ENCODE data around the gene AGFG1.
A peak's percentile ranks its signal among the peaks of the same experiment; 100 is the strongest.

AGFG1 gene

GRCh38 chr2:227462462-227462951 lies 9.4 kb upstream of the AGFG1 start:
- peak; percentile 70 for DNase-seq

GRCh38 chr2:227462972-227463931 lies 8.7 kb upstream of the AGFG1 start:
- DNase-seq = peak; percentile 60

DNA sequence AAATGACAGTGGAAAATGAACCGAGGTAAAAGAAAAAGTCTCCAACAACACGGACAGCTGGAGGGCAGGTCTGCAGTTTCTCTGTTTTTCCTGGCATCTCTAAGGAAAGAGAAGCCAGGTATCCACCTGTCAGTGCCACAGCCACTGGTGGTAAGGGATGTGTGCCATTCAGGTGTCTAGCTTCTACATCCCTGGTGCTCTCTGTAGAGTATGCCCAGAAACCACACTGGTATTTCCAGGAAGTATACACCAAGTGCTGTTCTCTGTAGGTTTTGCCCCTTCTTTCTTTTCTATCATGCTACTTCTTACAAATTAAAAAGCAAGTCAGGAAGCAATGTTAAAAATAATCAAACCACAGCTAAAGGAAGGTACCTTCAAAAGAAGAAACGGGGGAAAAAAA lies 7.6 kb upstream of the AGFG1 start:
- peak; percentile 66 for DNase-seq

DNA sequence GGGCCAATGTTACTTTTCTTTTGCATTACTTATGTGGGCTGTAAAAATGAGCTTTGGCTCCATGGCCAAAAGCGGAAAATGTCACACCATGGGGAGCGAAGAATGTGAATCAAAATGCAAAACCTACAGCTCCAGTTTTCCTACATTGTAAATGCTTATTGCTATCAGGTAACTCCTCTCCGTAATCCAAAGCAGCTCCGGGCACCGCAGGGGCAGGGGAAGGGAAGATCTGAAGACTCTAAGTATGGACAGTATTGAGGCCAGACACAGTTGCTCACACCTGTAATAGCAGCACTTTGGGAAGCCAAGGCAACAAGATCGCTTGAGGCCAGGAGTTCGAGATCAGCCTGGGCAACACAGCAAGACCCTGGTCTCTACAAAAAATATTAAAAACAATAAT lies 7.1 kb upstream of the AGFG1 start:
- no peak for DNase-seq

- DNase-seq = no peak
These were observed 4.9 kb upstream of the AGFG1 start for GRCh38 chr2:227466887-227467600.

DNA sequence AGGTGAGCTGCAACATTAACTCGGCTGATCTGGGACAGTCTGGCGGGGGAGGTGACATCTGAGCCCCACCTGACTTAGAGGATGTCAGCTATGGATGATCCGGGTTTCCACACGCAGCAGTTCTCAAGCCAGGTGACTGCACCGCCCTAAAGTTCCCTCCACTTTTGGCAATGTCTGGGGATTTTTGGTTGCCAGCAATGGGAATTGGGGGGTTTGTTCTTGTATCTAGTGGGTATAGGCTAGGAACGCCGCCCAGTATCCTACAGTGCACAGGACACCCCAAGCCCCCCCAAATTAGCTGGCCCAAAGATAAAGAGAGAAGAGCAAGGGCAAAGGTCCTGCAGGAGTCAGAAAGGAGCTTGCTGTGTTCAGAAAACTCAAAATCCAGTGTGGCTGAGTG lies 544 bp upstream of the AGFG1 start:
- DNase-seq = no peak

DNA sequence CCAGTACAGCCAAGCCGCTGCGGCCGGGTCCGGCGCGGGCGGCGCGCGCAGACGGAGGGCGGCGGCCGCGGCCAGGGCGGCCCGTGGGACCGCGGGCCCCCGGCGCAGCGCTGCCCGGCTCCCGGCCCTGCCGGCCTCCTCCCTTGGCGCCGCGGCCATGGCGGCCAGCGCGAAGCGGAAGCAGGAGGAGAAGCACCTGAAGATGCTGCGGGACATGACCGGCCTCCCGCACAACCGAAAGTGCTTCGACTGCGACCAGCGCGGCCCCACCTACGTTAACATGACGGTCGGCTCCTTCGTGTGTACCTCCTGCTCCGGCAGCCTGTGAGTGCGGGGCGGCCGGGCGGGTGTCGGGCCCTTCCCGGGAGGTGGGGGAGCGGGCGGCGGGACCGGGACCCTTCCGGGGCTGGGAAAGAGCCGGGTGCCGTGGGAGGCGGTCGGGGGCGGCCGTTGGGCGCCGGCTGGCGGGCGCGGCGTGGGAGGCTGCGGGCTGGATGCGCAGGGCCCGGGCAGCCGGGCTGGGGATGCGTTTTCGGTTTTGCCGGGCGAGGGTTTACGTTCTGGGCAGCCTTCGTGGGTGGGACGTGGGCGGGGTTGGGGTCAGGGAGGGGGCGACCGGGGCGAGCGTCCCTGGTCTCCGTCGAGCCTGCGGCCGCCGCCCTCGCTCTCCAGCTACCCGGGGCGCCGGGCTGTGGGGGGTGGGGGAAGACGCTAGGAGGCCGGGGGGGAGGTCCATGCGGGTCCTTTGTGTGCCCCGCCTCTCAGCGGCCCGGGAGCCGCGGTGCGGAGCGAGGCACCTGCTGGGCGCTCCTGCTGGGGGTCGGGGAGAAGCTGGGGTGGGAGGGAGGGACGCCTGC lies 537 bp downstream of the AGFG1 start:
- peak; percentile 54 for DNase-seq

GRCh38 chr2:227473122-227473461 lies 1.1 kb downstream of the AGFG1 start:
- no peak for DNase-seq

DNA sequence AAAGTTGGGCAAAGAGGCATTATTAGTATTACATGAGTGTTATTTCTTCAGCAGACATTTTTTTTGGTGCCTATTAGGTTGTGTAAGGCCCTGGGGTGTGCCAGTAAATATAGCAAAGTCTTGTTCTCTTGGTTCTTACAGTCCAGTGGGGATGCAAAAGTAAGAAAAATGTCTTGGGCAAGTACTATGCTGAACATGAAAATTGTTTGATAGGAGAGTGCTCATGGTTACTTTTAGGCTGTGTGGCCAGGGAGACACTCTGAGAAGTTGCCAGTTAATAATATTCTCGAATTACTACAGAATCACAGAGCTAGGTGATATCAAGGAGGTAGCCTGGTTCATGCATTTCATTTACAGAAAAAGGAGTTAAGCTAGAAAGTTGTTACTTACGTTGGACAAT lies 1.9 kb downstream of the AGFG1 start:
- no peak for DNase-seq

GRCh38 chr2:227474410-227474809 lies 2.5 kb downstream of the AGFG1 start:
- no peak for DNase-seq

GRCh38 chr2:227477291-227477690 lies 5.3 kb downstream of the AGFG1 start:
- DNase-seq = no peak

GRCh38 chr2:227479865-227480475 lies 8.0 kb downstream of the AGFG1 start:
- no peak for DNase-seq

- DNase-seq = no peak
These were observed 8.6 kb downstream of the AGFG1 start for GRCh38 chr2:227480528-227480927.

GRCh38 chr2:227482638-227483340 lies 10.8 kb downstream of the AGFG1 start:
- DNase-seq = peak; percentile 33

GRCh38 chr2:227485429-227485828 lies 13.5 kb downstream of the AGFG1 start:
- DNase-seq = no peak

DNA sequence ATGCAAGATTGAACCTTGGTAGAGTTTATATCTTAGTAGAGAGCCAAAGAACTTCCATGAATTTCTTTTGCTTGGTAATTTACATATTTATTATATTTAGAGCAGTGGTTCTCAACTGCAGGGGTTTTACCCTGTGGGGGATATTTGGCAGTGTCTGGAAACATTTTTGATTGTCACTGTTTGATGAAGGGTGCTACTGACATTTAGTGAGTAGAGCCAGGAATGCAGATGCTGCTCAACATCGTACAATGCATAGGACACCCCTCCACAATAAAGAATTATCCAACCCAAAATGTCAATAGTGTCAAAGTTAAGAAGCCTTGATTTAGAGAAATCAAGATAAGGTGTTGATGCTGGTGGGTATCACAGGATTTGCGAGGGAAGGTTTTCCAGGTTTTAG lies 14.7 kb downstream of the AGFG1 start:
- no peak for DNase-seq

DNA sequence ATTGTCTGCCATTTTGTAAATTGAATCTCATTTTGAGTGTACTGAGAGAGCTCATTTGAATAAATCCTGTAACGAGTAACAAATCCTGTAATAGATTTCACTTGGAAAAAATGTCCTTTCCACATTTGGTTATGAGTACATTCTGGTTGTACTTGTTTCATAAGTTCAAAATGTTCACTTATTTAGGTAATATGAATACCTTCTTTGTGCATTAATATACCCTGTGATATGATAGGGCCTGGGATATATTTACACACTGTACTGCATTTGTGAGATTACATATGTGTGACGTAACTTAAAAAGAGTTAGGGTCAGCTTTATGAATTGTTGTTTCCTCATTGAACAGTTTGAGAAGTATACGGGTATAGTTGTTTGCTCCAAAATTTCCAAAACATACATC lies 16.1 kb downstream of the AGFG1 start:
- DNase-seq = no peak

GRCh38 chr2:227491386-227491785 lies 19.4 kb downstream of the AGFG1 start:
- no peak for DNase-seq

GRCh38 chr2:227493524-227493923 lies 21.6 kb downstream of the AGFG1 start:
- DNase-seq = no peak

GRCh38 chr2:227497158-227497557 lies 25.2 kb downstream of the AGFG1 start:
- DNase-seq = no peak

GRCh38 chr2:227499627-227500300 lies 27.8 kb downstream of the AGFG1 start:
- no peak for DNase-seq

DNA sequence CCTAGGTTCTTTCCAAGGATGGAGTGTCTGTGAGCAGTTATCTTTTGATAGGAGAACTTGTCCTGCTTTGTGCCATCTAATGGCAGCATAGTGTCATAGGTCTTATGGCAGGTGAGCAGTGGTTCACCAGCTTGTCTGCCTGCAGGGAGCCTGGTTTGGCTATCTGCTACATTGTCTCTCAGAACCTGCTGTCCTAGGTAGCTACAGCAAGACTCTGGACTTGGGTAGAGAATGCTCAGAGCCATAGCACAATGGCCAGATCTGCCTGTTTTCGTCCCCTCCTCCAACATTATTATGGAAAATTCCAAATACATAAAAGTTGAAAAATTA lies 28.3 kb downstream of the AGFG1 start:
- peak; percentile 11 for DNase-seq
